Epithelial cell of esophagus (primary cell): ENCODE measurements around the gene RANGAP1.
"Not testable (repeated sequence)": the region's sequence is repeated elsewhere in the genome, so short reads cannot be mapped to it uniquely, and the experiment has no call there.

Experiments used
- DNase-seq: peaks from one replicate; pipeline ENCODE4 v3.0.0; 2010; ENCODE audit warnings: low read depth
- H3K4me3 ChIP-seq: 2 replicates; pipeline ENCODE4 v1.5.1; 2011; ENCODE audit warnings: mild to moderate bottlenecking, low read length, control low read depth
- CTCF ChIP-seq: IDR thresholded peaks from 2 replicates; pipeline ENCODE4 v1.5.1; 2011; ENCODE audit warnings: low read depth, mild to moderate bottlenecking, low read length, control low read depth, inconsistent platforms; ENCODE audit not compliant: insufficient read depth; ENCODE audit errors: missing control alignments

RANGAP1 gene

GRCh38 chr22:41301085-41302020 is 15.4 kb upstream of the RANGAP1 start, which contains the start of gene ZC3H7B:
Gene ZC3H7B, plus strand, starts transcription at chr22:41301525. Its CDS starts 19,136 bp downstream, at chr22:41320661.
- peak; percentile 83 for DNase-seq
- peak; percentile 54 for TF ChIP-seq CTCF
- peak within 1 kb of the TSS; percentile 73 for H3K4me3 ChIP-seq

GRCh38 chr22:41300661-41301060 is 14.7 kb upstream of the RANGAP1 start:
- peak overlapping the region; percentile 73 for H3K4me3 ChIP-seq
- DNase-seq, result peak; percentile 49
- no peak for TF ChIP-seq CTCF

GRCh38 chr22:41296826-41297667 is 11.1 kb upstream of the RANGAP1 start:
- no peak for TF ChIP-seq CTCF
- no peak for DNase-seq
- H3K4me3 ChIP-seq, result no peak overlapping the region

- DNase-seq, H3K4me3 ChIP-seq: not testable (repeated sequence)
Measured at GRCh38 chr22:41294816-41295215, 8.8 kb upstream of the RANGAP1 start.

- TF ChIP-seq CTCF, result no peak
- H3K4me3 ChIP-seq, result no peak overlapping the region
- peak; percentile 66 for DNase-seq
Measured at GRCh38 chr22:41290262-41291221, 4.6 kb upstream of the RANGAP1 start.

GRCh38 chr22:41289671-41290070 is 3.7 kb upstream of the RANGAP1 start:
- no peak for DNase-seq
- H3K4me3 ChIP-seq, result no peak overlapping the region
- no peak for TF ChIP-seq CTCF
